Measurements from ENCODE around the gene PLEKHA4.
"Not testable (repeated sequence)": the region's sequence is repeated elsewhere in the genome, so short reads cannot be mapped to it uniquely, and the experiment has no call there.

PLEKHA4 gene

DNA sequence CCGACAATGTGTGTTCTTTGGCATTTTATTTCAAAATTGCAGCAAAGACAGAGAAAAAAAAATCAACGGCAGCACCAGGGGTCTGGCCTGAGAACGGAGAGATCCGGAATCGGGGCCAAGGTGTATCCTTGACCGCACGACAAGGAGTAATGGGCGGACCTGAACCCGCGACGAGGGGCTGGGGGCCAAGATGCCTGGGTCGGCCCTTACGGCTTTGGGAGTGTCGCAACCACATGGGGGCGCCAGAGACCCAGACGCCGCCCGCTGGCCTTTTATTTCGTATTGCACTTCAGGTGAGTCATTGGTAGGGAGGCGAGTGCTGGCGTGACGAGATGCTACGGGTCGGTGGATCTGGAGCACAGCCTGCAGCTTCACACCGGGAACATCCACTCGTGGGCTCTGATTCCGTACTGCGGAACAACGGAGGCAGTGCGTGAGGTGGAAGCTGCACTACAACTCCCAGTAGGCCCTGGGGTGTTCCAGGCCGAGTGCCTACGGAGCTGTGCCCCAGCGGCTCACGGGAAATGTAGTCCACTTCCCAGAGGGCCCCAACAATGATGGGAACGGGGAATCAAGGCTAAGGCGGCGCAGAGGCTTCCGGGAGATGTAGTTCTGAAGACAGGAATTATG is 73.2 kb downstream of the PLEKHA4 start:
- peak; percentile 96 for DNase-seq

GRCh38 chr19:48794291-48794690 is 74.1 kb downstream of the PLEKHA4 start:
- DNase-seq: no peak

GRCh38 chr19:48793271-48793670 is 75.1 kb downstream of the PLEKHA4 start:
- no peak for DNase-seq

DNA sequence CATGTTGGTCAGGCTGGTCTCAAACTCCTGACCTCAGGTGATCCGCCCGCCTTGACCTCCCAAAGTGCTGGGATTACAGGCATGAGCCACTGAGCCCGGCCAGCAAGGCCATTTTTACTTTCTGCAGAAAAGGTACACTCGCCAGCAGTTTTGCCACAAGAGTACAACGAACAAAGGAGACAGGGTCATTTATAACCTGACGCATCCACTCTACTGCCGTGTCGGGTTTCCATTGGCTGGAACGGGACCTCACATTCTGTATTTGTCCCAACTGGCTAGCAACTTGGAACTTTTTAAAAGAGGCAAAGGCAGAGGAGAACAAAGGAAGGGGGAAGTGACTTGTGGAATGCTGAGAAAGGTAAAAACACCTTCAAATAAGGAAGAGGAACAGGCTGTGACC is 81.1 kb downstream of the PLEKHA4 start:
- DNase-seq: not testable (repeated sequence)

Data from hematopoietic multipotent progenitor cell treated with erythropoietin and hydrocortisone succinate and interleukin-3 and kit ligand, for 4 days (in vitro differentiated cells).